Measurements from ENCODE around the gene IL1RAPL2.

DNA sequence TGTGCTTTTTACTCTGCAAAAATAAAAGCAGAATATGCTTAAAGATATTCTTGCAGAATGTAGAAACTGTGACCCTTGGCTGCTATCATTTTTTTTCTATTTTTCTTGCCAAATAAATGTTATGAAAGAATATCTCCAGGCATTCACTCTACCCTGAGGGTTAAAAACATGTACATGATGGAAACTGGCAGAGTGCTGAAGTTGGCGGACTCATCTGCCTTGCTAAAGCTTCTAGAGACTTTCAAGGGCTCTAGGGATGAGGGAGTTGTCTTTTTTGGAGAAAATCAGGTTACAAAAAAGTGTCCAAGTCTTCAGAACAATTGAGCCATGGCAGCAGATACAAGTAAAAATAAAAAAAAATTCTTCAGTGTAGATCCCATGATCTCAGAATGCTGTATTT, 1215.8 kb downstream of the IL1RAPL2 start:
- TF ChIP-seq, protein P1, sequence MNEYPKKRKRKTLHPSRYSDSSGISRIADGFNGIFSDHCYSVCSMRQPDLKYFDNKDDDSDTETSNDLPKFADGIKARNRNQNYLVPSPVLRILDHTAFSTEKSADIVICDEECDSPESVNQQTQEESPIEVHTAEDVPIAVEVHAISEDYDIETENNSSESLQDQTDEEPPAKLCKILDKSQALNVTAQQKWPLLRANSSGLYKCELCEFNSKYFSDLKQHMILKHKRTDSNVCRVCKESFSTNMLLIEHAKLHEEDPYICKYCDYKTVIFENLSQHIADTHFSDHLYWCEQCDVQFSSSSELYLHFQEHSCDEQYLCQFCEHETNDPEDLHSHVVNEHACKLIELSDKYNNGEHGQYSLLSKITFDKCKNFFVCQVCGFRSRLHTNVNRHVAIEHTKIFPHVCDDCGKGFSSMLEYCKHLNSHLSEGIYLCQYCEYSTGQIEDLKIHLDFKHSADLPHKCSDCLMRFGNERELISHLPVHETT (tag by site-specific recombination; IDR thresholded peaks at IDR 0.05) = no peak
- TF ChIP-seq, protein P2, sequence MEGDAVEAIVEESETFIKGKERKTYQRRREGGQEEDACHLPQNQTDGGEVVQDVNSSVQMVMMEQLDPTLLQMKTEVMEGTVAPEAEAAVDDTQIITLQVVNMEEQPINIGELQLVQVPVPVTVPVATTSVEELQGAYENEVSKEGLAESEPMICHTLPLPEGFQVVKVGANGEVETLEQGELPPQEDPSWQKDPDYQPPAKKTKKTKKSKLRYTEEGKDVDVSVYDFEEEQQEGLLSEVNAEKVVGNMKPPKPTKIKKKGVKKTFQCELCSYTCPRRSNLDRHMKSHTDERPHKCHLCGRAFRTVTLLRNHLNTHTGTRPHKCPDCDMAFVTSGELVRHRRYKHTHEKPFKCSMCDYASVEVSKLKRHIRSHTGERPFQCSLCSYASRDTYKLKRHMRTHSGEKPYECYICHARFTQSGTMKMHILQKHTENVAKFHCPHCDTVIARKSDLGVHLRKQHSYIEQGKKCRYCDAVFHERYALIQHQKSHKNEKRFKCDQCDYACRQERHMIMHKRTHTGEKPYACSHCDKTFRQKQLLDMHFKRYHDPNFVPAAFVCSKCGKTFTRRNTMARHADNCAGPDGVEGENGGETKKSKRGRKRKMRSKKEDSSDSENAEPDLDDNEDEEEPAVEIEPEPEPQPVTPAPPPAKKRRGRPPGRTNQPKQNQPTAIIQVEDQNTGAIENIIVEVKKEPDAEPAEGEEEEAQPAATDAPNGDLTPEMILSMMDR (tag by site-specific recombination; IDR thresholded peaks at IDR 0.05) = no peak
- no peak for TF ChIP-seq REST (tag by site-specific recombination; IDR thresholded peaks at IDR 0.05)
- TF ChIP-seq, protein P3, sequence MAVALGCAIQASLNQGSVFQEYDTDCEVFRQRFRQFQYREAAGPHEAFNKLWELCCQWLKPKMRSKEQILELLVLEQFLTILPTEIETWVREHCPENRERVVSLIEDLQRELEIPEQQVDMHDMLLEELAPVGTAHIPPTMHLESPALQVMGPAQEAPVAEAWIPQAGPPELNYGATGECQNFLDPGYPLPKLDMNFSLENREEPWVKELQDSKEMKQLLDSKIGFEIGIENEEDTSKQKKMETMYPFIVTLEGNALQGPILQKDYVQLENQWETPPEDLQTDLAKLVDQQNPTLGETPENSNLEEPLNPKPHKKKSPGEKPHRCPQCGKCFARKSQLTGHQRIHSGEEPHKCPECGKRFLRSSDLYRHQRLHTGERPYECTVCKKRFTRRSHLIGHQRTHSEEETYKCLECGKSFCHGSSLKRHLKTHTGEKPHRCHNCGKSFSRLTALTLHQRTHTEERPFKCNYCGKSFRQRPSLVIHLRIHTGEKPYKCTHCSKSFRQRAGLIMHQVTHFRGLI (tag by site-specific recombination; IDR thresholded peaks at IDR 0.05) = no peak
- no peak for TF ChIP-seq ZNF660 (tag by site-specific recombination; IDR thresholded peaks at IDR 0.05)
- no peak for TF ChIP-seq IKZF3 (tag by site-specific recombination; IDR thresholded peaks at IDR 0.05)
- no peak for TF ChIP-seq ZNF23 (tag by site-specific recombination; IDR thresholded peaks at IDR 0.05; ENCODE audit: borderline replicate concordance)
- TF ChIP-seq ZNF350 (tag by site-specific recombination; IDR thresholded peaks at IDR 0.05) = no peak
- TF ChIP-seq ZNF530 (tag by site-specific recombination; IDR thresholded peaks at IDR 0.05; ENCODE audit: low read depth) = no peak
- TF ChIP-seq ZNF202 (tag by site-specific recombination; IDR thresholded peaks at IDR 0.05; ENCODE audit: borderline replicate concordance) = no peak
- TF ChIP-seq ZNF610 (tag by site-specific recombination; IDR thresholded peaks at IDR 0.05; ENCODE audit: borderline replicate concordance) = no peak
- TF ChIP-seq BCL11A (tag by site-specific recombination; IDR thresholded peaks at IDR 0.05; ENCODE audit: low read depth) = no peak
- no peak for TF ChIP-seq ZBTB7A (tag by site-specific recombination; IDR thresholded peaks at IDR 0.05; ENCODE audit: low read depth)
- TF ChIP-seq, protein P4, sequence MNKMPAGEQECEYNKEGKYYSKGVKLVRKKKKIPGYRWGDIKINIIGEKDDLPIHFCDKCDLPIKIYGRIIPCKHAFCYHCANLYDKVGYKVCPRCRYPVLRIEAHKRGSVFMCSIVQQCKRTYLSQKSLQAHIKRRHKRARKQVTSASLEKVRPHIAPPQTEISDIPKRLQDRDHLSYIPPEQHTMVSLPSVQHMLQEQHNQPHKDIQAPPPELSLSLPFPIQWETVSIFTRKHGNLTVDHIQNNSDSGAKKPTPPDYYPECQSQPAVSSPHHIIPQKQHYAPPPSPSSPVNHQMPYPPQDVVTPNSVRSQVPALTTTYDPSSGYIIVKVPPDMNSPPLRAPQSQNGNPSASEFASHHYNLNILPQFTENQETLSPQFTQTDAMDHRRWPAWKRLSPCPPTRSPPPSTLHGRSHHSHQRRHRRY (tag by site-specific recombination; IDR thresholded peaks at IDR 0.05) = no peak

Data from HEK293 (cell line).